ENCODE measurements around the gene U2AF2.

DNA sequence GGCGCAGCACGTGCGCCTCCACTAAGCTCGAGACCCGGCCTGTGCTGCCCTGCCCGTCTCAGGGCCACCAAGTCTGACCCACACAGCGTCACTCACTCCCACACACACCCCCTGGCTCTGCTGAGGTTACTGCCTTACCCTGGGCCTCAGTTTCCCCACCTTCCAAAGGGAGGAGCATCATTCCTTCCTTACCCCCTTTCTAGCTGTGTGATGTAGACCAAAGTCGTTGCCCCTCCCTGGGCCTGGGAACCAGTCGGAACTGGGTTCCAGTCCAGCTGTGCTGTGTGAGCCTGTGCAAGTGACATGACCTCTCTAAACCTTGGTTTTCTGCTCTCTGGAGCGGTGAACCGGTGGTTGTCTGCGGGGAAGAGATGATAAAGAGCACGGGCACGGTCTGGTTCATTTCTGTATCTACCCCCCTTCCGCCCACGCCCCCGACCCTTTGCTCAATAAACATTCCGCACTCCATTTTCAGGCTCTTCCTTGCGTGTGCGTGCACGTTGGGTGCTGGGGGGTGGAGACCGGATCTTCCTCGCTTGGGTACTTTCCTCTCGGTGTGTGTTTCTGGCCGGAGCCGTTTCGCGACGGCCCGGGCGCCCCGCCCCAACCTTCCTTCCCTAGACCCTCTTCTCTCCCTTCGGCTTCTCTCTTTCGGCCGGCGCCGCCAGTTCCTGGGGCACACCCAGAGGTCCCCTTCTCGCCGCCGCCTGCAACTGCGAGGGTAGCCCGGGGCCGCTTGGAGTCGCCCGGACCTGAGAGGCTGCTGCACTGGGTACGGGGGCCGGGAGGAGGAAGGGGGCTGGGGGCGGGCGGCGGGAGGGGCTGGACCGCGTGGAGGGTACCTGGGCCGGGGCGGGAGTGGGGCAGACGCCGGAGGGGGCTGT is 11.6 kb upstream of the U2AF2 start, which contains the start of gene ZNF581:
- TF ChIP-seq, protein P1, sequence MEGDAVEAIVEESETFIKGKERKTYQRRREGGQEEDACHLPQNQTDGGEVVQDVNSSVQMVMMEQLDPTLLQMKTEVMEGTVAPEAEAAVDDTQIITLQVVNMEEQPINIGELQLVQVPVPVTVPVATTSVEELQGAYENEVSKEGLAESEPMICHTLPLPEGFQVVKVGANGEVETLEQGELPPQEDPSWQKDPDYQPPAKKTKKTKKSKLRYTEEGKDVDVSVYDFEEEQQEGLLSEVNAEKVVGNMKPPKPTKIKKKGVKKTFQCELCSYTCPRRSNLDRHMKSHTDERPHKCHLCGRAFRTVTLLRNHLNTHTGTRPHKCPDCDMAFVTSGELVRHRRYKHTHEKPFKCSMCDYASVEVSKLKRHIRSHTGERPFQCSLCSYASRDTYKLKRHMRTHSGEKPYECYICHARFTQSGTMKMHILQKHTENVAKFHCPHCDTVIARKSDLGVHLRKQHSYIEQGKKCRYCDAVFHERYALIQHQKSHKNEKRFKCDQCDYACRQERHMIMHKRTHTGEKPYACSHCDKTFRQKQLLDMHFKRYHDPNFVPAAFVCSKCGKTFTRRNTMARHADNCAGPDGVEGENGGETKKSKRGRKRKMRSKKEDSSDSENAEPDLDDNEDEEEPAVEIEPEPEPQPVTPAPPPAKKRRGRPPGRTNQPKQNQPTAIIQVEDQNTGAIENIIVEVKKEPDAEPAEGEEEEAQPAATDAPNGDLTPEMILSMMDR (IDR thresholded peaks at IDR 0.05), result no peak
- TF ChIP-seq POLR2A (IDR thresholded peaks at IDR 0.05) (no peak), POLR2AphosphoS5 (IDR thresholded peaks at IDR 0.05; ENCODE audit: insufficient read depth in 1 of 2, low read depth in 1 of 2) (peak; percentile 56 to 76)

All from vagina (tissue), 2 donors.